Measurements from ENCODE around the gene TGFB3.

The TGFB3 gene

GRCh38 chr14:75917322-75917945 is 64.4 kb downstream of the TGFB3 start:
- no peak overlapping the region for H3K9ac ChIP-seq (ENCODE audit: insufficient read length)
- no peaks in the 10 kb centered on the region for H3K9me3 ChIP-seq (ENCODE audit: low read depth, low read length)
- DNase-seq (ENCODE audit: low read depth, low spot score) = no peak
- TF ChIP-seq EZH2 (IDR thresholded peaks at IDR 0.05) (no peak), POLR2AphosphoS5 (IDR thresholded peaks at IDR 0.05; ENCODE audit: borderline replicate concordance, low read depth, low read length) (no peak), FOXP2 (optimal IDR thresholded peaks at IDR 0.05; ENCODE audit: control extremely low read depth, extremely low read length, insufficient read depth) (no peak)
- H3K36me3 ChIP-seq (ENCODE audit: insufficient read depth, low read length) = no peaks in the 10 kb centered on the region
- no peak overlapping the region for H3K27ac ChIP-seq
- H3K4me3 ChIP-seq = no peak overlapping the region

- Histone ChIP-seq H3K9ac (ENCODE audit: insufficient read length) (no peak overlapping the region), H3K4me3 (no peak overlapping the region), H3K27ac (no peak overlapping the region), H3K36me3 (ENCODE audit: insufficient read depth, low read length) (no peaks in the 10 kb centered on the region), H3K9me3 (ENCODE audit: low read depth, low read length) (no peaks in the 10 kb centered on the region)
- DNase-seq (ENCODE audit: low read depth, low spot score) = no peak
- TF ChIP-seq FOXP2 (optimal IDR thresholded peaks at IDR 0.05; ENCODE audit: control extremely low read depth, extremely low read length, insufficient read depth) = no peak
- TF ChIP-seq POLR2AphosphoS5 (IDR thresholded peaks at IDR 0.05; ENCODE audit: borderline replicate concordance, low read depth, low read length) = no peak
- TF ChIP-seq EZH2 (IDR thresholded peaks at IDR 0.05) = no peak
These were observed 66.8 kb downstream of the TGFB3 start for GRCh38 chr14:75915045-75915444.

GRCh38 chr14:75913183-75913582 is 68.6 kb downstream of the TGFB3 start:
- no peak overlapping the region for H3K27ac ChIP-seq
- DNase-seq (ENCODE audit: low read depth, low spot score) = no peak
- no peaks in the 10 kb centered on the region for H3K36me3 ChIP-seq (ENCODE audit: insufficient read depth, low read length)
- TF ChIP-seq POLR2AphosphoS5 (IDR thresholded peaks at IDR 0.05; ENCODE audit: borderline replicate concordance, low read depth, low read length) = no peak
- TF ChIP-seq EZH2 (IDR thresholded peaks at IDR 0.05) = no peak
- TF ChIP-seq FOXP2 (optimal IDR thresholded peaks at IDR 0.05; ENCODE audit: control extremely low read depth, extremely low read length, insufficient read depth) = no peak
- H3K9me3 ChIP-seq (ENCODE audit: low read depth, low read length) = no peaks in the 10 kb centered on the region
- H3K4me3 ChIP-seq = no peak overlapping the region
- H3K9ac ChIP-seq (ENCODE audit: insufficient read length) = no peak overlapping the region

GRCh38 chr14:75911883-75912282 is 69.9 kb downstream of the TGFB3 start:
- Histone ChIP-seq H3K4me3 (no peak overlapping the region), H3K27ac (no peak overlapping the region), H3K36me3 (ENCODE audit: insufficient read depth, low read length) (no peaks in the 10 kb centered on the region), H3K9ac (ENCODE audit: insufficient read length) (no peak overlapping the region), H3K9me3 (ENCODE audit: low read depth, low read length) (no peaks in the 10 kb centered on the region)
- TF ChIP-seq EZH2 (IDR thresholded peaks at IDR 0.05) = no peak
- TF ChIP-seq FOXP2 (optimal IDR thresholded peaks at IDR 0.05; ENCODE audit: control extremely low read depth, extremely low read length, insufficient read depth) = no peak
- no peak for TF ChIP-seq POLR2AphosphoS5 (IDR thresholded peaks at IDR 0.05; ENCODE audit: borderline replicate concordance, low read depth, low read length)
- DNase-seq (ENCODE audit: low read depth, low spot score) = no peak

GRCh38 chr14:75910048-75910447 is 71.7 kb downstream of the TGFB3 start:
- H3K4me3 ChIP-seq = no peak overlapping the region
- H3K36me3 ChIP-seq (ENCODE audit: insufficient read depth, low read length) = no peaks in the 10 kb centered on the region
- no peak for DNase-seq (ENCODE audit: low read depth, low spot score)
- TF ChIP-seq POLR2AphosphoS5 (IDR thresholded peaks at IDR 0.05; ENCODE audit: borderline replicate concordance, low read depth, low read length) = no peak
- TF ChIP-seq EZH2 (IDR thresholded peaks at IDR 0.05) = no peak
- TF ChIP-seq FOXP2 (optimal IDR thresholded peaks at IDR 0.05; ENCODE audit: control extremely low read depth, extremely low read length, insufficient read depth) = no peak
- no peak overlapping the region for H3K27ac ChIP-seq
- no peaks in the 10 kb centered on the region for H3K9me3 ChIP-seq (ENCODE audit: low read depth, low read length)
- H3K9ac ChIP-seq (ENCODE audit: insufficient read length) = no peak overlapping the region

- Histone ChIP-seq H3K27ac (no peak overlapping the region), H3K4me3 (no peak overlapping the region), H3K9ac (ENCODE audit: insufficient read length) (no peak overlapping the region), H3K36me3 (ENCODE audit: insufficient read depth, low read length) (no peaks in the 10 kb centered on the region), H3K9me3 (ENCODE audit: low read depth, low read length) (no peaks in the 10 kb centered on the region)
- TF ChIP-seq POLR2AphosphoS5 (IDR thresholded peaks at IDR 0.05; ENCODE audit: borderline replicate concordance, low read depth, low read length) (no peak), EZH2 (IDR thresholded peaks at IDR 0.05) (no peak), FOXP2 (optimal IDR thresholded peaks at IDR 0.05; ENCODE audit: control extremely low read depth, extremely low read length, insufficient read depth) (no peak)
- DNase-seq (ENCODE audit: low read depth, low spot score) = no peak
These were observed 72.2 kb downstream of the TGFB3 start for GRCh38 chr14:75909630-75910029.
